ENCODE data around the gene ITGB6.

- TF ChIP-seq CTCF (IDR thresholded peaks at IDR 0.05) (peak in 2 of 4 experiments; percentile 32 to 58), POLR2AphosphoS5 (IDR thresholded peaks at IDR 0.05) (no peak), EP300 (IDR thresholded peaks at IDR 0.05) (no peak)
Observed at GRCh38 chr2:160210599-160211138, 10.6 kb upstream of the ITGB6 start.

Measured in sigmoid colon (tissue), 4 donors.